ENCODE results near the gene NLRP1. TPM values are rescaled to one million over a fixed set of nuclear protein-coding genes. Genes with fewer than 3 reads are reported as not detected.

NLRP1 gene
- total and polyA plus RNA-seq, 9 of the 15 experiments (the other 6 are each of a cell fraction or from before 2014, with no cell fraction given) = 4.0 to 69.4 (median 27.7) TPM

DNA sequence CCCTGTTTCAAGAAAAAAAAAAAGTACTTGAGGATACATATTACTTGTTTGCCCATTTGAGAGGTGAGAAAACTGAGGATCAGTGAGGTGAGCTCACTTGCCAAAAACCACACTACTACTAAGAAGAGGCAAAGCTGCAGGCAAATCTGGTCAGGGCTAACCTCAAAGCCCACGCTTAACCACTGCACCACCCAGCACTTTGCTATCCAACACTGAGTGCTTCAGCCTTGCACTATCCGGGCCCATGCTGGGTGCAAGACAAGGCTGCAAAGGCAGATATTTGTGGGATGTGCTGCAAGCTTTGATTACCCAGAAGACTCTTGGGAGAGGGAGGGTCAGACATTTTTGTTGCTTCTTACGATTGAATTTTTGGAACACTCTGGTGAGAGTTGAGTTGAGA lies 23.6 kb upstream of the NLRP1 start:
- H3K9me3 ChIP-seq (replicated peaks; ENCODE audit: control insufficient read depth, insufficient read depth, low read depth, low read length) = no peaks in the 10 kb centered on the region
- ChIA-PET CTCF (ENCODE audit: low intra/inter-chr PET ratio) (no interaction called here), POLR2A (interaction anchor here (0.7 kb wide), 1 partner anchor 12 kb away, joined by 4 read pairs; no protein-coding TSS in a partner anchor)
- in situ Hi-C loops (cut with MboI) = no loop called here
- H3K4me3 ChIP-seq = no peak overlapping the region
- H3K4me1 ChIP-seq (replicated peaks in 1 of 2; ENCODE audit: control insufficient read depth in 2 of 2, insufficient read depth in 2 of 2, low read length in 2 of 2) = no peaks in the 10 kb centered on the region
- no peak for FAIRE-seq
- intact Hi-C loops (cut with micrococcal nuclease) = no loop called here
- H3K4me2 ChIP-seq (ENCODE audit: insufficient read depth, low read length) = no peak overlapping the region
- H3K9ac ChIP-seq (ENCODE audit: insufficient read depth in 1 of 2, low read depth in 2 of 2, low read length in 2 of 2) = no peak overlapping the region
- no peak overlapping the region for H3K27ac ChIP-seq (ENCODE audit: extremely low read depth, low read depth, low read length)
- H2AFZ ChIP-seq (ENCODE audit: low read depth, low read length) = no peak overlapping the region
- H3K27me3 ChIP-seq (ENCODE audit: control insufficient read depth in 2 of 2, insufficient read depth in 2 of 2, low read length in 2 of 2) = no peaks in the 10 kb centered on the region
- TF ChIP-seq ZKSCAN1 (IDR thresholded peaks at IDR 0.05; ENCODE audit: low read depth, low read length) (no peak), POLR2A (conservative IDR thresholded peaks at IDR 0.05) (no peak), DDX20 (tag; IDR thresholded peaks at IDR 0.05; ENCODE audit: low read depth) (no peak), ZNF518B (CRISPR knock-in tag; IDR thresholded peaks at IDR 0.05) (no peak), ZNF239 (CRISPR knock-in tag; IDR thresholded peaks at IDR 0.05) (no peak), HMGN3 (IDR thresholded peaks at IDR 0.05; ENCODE audit: borderline replicate concordance, extremely low read depth, insufficient read length, low read depth, low read length) (no peak), JUNB (CRISPR knock-in tag; conservative IDR thresholded peaks at IDR 0.05) (no peak), SP1 (CRISPR knock-in tag; IDR thresholded peaks at IDR 0.05) (no peak), ZFP30 (CRISPR knock-in tag; IDR thresholded peaks at IDR 0.05; ENCODE audit: borderline replicate concordance) (no peak), GTF2F1 (IDR thresholded peaks at IDR 0.05; ENCODE audit: low read depth, low read length) (no peak), SMAD1 (IDR thresholded peaks at IDR 0.05; ENCODE audit: low read depth, low read length, partially characterized antibody) (no peak), SP2 (IDR thresholded peaks at IDR 0.05; ENCODE audit: extremely low read depth, low read depth, low read length, poor library complexity, severe bottlenecking) (no peak), NFE2 (IDR thresholded peaks at IDR 0.05; ENCODE audit: low read depth) (no peak), RBM14 (IDR thresholded peaks at IDR 0.05; ENCODE audit: borderline replicate concordance, insufficient read depth, low read depth, low read length) (no peak), EZH2 (IDR thresholded peaks at IDR 0.05; ENCODE audit: borderline replicate concordance, low read depth, low read length) (no peak), ZNF668 (CRISPR knock-in tag; IDR thresholded peaks at IDR 0.05) (no peak)
- TF ChIP-seq, protein P1, sequence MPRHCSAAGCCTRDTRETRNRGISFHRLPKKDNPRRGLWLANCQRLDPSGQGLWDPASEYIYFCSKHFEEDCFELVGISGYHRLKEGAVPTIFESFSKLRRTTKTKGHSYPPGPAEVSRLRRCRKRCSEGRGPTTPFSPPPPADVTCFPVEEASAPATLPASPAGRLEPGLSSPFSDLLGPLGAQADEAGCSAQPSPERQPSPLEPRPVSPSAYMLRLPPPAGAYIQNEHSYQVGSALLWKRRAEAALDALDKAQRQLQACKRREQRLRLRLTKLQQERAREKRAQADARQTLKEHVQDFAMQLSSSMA (CRISPR knock-in tag; IDR thresholded peaks at IDR 0.05) = no peak
- peaks cover 86% of the 10 kb centered on the region for H3K36me3 ChIP-seq (ENCODE audit: control insufficient read depth, insufficient read depth, low read length)
- no peak for ATAC-seq
- H4K20me1 ChIP-seq (replicated peaks; ENCODE audit: control insufficient read depth, insufficient read depth, low read length) = peaks cover 71% of the 10 kb centered on the region
- H3K79me2 ChIP-seq (ENCODE audit: control insufficient read depth, insufficient read depth, low read length) = peaks cover 90% of the 10 kb centered on the region
- H3K9me1 ChIP-seq (ENCODE audit: control insufficient read depth, insufficient read depth, low read length) = no peaks in the 10 kb centered on the region
- no peak for DNase-seq (ENCODE audit: extremely low read depth in 1 of 4, low spot score in 3 of 4)
- WGBS (ENCODE audit: insufficient coverage, low coverage, missing lambda C conversion rate) = 95% methylated on average over 3 of the region's 3 CpGs
- no TSS peak for BruUV-seq (replicated peaks)

Measured in K562 (cell line).